Thyroid gland (tissue), 4 donors: ENCODE measurements around the gene PRPF40A.
A peak's percentile ranks its signal among the peaks of the same experiment; 100 is the strongest.

Experiments
- POLR2A ChIP-seq, 2 donors: fragments of 450-650 bp; IDR thresholded peaks; one replicate each; pipeline ENCODE4 v1.6.1; 2017; ENCODE audit warnings: antibody characterized with exemption in 2 of 2, mild to moderate bottlenecking in 2 of 2, moderate library complexity in 1 of 2
- TF ChIP-seq, protein P1 (sequence below), 6 experiments: fragments of 200-600 bp in 3 of 6; fragments of 450-650 bp in 3 of 6; sonication (generic) in 3 of 6; IDR thresholded peaks; one replicate each; pipeline ENCODE4 v1.5.1; 2016 to 2019; ENCODE audit warnings: antibody characterized with exemption in 6 of 6, mild to moderate bottlenecking in 2 of 6, inconsistent platforms in 1 of 6, moderate library complexity in 1 of 6

DNA sequence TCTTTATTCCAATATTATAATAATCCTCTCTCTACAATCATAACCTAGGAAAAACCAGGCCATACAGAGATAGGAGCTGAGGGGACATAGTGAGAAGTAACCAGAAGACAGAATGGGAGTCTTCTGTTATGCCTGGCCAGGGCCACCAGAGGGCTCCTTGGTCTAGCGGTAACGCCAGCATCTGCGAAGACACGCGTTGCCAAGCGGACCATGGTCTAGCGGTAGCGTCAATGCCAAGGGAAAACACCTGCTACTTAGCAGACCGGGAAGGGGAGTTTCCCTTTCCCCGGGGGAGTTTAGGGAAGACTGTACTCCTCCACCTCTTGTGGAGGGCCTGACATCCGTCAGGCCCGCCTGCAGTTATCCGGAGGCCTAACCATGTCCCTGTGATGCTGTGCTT is 37.8 kb upstream of the PRPF40A start:
- no peak for TF ChIP-seq POLR2A (IDR thresholded peaks at IDR 0.05)
- TF ChIP-seq, protein P1, sequence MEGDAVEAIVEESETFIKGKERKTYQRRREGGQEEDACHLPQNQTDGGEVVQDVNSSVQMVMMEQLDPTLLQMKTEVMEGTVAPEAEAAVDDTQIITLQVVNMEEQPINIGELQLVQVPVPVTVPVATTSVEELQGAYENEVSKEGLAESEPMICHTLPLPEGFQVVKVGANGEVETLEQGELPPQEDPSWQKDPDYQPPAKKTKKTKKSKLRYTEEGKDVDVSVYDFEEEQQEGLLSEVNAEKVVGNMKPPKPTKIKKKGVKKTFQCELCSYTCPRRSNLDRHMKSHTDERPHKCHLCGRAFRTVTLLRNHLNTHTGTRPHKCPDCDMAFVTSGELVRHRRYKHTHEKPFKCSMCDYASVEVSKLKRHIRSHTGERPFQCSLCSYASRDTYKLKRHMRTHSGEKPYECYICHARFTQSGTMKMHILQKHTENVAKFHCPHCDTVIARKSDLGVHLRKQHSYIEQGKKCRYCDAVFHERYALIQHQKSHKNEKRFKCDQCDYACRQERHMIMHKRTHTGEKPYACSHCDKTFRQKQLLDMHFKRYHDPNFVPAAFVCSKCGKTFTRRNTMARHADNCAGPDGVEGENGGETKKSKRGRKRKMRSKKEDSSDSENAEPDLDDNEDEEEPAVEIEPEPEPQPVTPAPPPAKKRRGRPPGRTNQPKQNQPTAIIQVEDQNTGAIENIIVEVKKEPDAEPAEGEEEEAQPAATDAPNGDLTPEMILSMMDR (IDR thresholded peaks at IDR 0.05) = peak in 2 of 6 experiments; percentile 16 to 22
